Measurements from ENCODE around the gene TOB1.

- TF ChIP-seq CTCF (IDR thresholded peaks at IDR 0.05) (no peak), POLR2A (IDR thresholded peaks at IDR 0.05) (peak in 1 of 2 donors; percentile 67), POLR2AphosphoS5 (IDR thresholded peaks at IDR 0.05) (peak in 2 of 3 donors; percentile 73 to 94), EP300 (IDR thresholded peaks at IDR 0.05) (peak; percentile 13)
These were observed 1.4 kb upstream of the TOB1 start for GRCh38 chr17:50867363-50868139.
